ENCODE measurements around the gene LSM4. TPM values are rescaled to one million over a fixed set of nuclear protein-coding genes. Genes with fewer than 3 reads are reported as not detected.
A peak's percentile ranks its signal among the peaks of the same experiment; 100 is the strongest.

The LSM4 gene
- total and polyA plus RNA-seq, 2 of the 13 experiments (the other 11 are each of a cell fraction or from before 2014, with no cell fraction given): 65.8 to 166 TPM

DNA sequence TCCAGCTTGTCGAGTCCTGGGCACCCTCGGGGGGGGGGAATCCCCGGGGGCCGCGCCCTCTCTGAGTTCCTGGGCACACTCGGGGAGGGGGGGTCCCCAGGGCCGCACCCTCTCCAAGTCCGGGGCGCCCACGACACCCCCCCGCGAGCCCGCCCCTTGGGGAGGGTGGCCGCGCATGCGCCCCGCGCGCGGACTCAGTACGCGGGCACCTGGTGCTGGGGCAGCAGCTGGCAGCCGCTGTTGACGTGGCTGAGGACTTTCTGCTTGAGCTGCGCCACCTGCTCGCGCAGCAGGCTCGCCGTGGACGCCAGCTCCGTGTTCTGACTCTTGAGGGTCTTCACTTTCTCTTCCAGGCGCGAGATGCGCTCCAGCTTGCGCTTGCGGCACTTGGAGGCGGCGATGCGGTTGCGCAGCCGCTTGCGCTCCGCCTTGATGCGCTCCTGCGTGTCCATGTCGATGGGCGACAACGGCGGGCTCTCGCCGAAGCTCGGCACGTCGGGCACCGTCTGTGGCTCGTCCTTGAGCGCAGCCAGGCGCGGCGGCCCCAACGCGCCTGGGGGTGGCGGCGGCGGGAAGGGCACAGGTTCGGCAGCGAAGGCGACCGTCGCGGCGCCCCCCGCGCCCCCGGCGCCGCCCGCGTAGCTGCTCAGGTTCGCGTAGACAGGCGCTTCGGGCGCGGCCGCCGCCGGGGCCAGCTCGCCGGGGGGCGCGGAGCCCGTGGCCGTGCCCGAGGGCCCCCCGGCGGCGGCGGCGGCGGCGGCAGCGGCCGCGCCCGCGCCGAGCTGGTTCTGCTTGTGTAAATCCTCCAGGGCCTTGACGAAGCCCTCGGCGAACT, 42.4 kb downstream of the LSM4 start (continued):
- TF ChIP-seq GATAD1 (CRISPR knock-in tag; IDR thresholded peaks at IDR 0.05): no peak
- TF ChIP-seq, protein P1, sequence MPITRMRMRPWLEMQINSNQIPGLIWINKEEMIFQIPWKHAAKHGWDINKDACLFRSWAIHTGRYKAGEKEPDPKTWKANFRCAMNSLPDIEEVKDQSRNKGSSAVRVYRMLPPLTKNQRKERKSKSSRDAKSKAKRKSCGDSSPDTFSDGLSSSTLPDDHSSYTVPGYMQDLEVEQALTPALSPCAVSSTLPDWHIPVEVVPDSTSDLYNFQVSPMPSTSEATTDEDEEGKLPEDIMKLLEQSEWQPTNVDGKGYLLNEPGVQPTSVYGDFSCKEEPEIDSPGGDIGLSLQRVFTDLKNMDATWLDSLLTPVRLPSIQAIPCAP (CRISPR knock-in tag; IDR thresholded peaks at IDR 0.05; ENCODE audit: low read depth): no peak
- TF ChIP-seq, protein P2, sequence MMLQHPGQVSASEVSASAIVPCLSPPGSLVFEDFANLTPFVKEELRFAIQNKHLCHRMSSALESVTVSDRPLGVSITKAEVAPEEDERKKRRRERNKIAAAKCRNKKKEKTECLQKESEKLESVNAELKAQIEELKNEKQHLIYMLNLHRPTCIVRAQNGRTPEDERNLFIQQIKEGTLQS (CRISPR knock-in tag; IDR thresholded peaks at IDR 0.05): peak; percentile 28; the same call in 1 of the 2 replicates
- TF ChIP-seq, protein P3, sequence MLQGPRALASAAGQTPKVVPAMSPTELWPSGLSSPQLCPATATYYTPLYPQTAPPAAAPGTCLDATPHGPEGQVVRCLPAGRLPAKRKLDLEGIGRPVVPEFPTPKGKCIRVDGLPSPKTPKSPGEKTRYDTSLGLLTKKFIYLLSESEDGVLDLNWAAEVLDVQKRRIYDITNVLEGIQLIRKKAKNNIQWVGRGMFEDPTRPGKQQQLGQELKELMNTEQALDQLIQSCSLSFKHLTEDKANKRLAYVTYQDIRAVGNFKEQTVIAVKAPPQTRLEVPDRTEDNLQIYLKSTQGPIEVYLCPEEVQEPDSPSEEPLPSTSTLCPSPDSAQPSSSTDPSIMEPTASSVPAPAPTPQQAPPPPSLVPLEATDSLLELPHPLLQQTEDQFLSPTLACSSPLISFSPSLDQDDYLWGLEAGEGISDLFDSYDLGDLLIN (CRISPR knock-in tag; IDR thresholded peaks at IDR 0.05; ENCODE audit: borderline replicate concordance): no peak
- peak; percentile 67 for TF ChIP-seq ZNF816 (CRISPR knock-in tag; IDR thresholded peaks at IDR 0.05; ENCODE audit: borderline replicate concordance)
- TF ChIP-seq, protein P4, sequence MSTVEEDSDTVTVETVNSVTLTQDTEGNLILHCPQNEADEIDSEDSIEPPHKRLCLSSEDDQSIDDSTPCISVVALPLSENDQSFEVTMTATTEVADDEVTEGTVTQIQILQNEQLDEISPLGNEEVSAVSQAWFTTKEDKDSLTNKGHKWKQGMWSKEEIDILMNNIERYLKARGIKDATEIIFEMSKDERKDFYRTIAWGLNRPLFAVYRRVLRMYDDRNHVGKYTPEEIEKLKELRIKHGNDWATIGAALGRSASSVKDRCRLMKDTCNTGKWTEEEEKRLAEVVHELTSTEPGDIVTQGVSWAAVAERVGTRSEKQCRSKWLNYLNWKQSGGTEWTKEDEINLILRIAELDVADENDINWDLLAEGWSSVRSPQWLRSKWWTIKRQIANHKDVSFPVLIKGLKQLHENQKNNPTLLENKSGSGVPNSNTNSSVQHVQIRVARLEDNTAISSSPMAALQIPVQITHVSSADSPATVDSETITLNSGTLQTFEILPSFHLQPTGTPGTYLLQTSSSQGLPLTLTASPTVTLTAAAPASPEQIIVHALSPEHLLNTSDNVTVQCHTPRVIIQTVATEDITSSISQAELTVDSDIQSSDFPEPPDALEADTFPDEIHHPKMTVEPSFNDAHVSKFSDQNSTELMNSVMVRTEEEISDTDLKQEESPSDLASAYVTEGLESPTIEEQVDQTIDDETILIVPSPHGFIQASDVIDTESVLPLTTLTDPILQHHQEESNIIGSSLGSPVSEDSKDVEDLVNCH (CRISPR knock-in tag; IDR thresholded peaks at IDR 0.05): no peak
- TF ChIP-seq ETV5 (CRISPR knock-in tag; IDR thresholded peaks at IDR 0.05; ENCODE audit: borderline replicate concordance): peak; percentile 38
- TF ChIP-seq ZNF737 (CRISPR knock-in tag; IDR thresholded peaks at IDR 0.05; ENCODE audit: borderline replicate concordance): no peak
- TF ChIP-seq ZNF652 (CRISPR knock-in tag; IDR thresholded peaks at IDR 0.05; ENCODE audit: borderline replicate concordance, low read depth): no peak
- TF ChIP-seq, protein P5, sequence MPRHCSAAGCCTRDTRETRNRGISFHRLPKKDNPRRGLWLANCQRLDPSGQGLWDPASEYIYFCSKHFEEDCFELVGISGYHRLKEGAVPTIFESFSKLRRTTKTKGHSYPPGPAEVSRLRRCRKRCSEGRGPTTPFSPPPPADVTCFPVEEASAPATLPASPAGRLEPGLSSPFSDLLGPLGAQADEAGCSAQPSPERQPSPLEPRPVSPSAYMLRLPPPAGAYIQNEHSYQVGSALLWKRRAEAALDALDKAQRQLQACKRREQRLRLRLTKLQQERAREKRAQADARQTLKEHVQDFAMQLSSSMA (CRISPR knock-in tag; IDR thresholded peaks at IDR 0.05): no peak
- TF ChIP-seq RNF2 (conservative IDR thresholded peaks at IDR 0.05; ENCODE audit: low read depth): no peak
- no peak for TF ChIP-seq TMF1 (CRISPR knock-in tag; IDR thresholded peaks at IDR 0.05; ENCODE audit: low read depth)
- TF ChIP-seq, protein P6, sequence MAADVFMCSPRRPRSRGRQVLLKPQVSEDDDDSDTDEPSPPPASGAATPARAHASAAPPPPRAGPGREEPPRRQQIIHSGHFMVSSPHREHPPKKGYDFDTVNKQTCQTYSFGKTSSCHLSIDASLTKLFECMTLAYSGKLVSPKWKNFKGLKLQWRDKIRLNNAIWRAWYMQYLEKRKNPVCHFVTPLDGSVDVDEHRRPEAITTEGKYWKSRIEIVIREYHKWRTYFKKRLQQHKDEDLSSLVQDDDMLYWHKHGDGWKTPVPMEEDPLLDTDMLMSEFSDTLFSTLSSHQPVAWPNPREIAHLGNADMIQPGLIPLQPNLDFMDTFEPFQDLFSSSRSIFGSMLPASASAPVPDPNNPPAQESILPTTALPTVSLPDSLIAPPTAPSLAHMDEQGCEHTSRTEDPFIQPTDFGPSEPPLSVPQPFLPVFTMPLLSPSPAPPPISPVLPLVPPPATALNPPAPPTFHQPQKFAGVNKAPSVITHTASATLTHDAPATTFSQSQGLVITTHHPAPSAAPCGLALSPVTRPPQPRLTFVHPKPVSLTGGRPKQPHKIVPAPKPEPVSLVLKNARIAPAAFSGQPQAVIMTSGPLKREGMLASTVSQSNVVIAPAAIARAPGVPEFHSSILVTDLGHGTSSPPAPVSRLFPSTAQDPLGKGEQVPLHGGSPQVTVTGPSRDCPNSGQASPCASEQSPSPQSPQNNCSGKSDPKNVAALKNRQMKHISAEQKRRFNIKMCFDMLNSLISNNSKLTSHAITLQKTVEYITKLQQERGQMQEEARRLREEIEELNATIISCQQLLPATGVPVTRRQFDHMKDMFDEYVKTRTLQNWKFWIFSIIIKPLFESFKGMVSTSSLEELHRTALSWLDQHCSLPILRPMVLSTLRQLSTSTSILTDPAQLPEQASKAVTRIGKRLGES (CRISPR knock-in tag; IDR thresholded peaks at IDR 0.05; ENCODE audit: borderline replicate concordance): 0 out of 2 replicates have a peak, but pooled peaks have one; percentile 27
- no peak for TF ChIP-seq ZNF569 (CRISPR knock-in tag; IDR thresholded peaks at IDR 0.05; ENCODE audit: borderline replicate concordance)
- 0 out of 2 replicates have a peak, but pooled peaks have one; percentile 45 for TF ChIP-seq PAX8 (CRISPR knock-in tag; IDR thresholded peaks at IDR 0.05; ENCODE audit: borderline replicate concordance)
- no peak for TF ChIP-seq FOXK2 (IDR thresholded peaks at IDR 0.05)
- TF ChIP-seq ADNP (CRISPR knock-in tag; IDR thresholded peaks at IDR 0.05): no peak
- TF ChIP-seq, protein P7, sequence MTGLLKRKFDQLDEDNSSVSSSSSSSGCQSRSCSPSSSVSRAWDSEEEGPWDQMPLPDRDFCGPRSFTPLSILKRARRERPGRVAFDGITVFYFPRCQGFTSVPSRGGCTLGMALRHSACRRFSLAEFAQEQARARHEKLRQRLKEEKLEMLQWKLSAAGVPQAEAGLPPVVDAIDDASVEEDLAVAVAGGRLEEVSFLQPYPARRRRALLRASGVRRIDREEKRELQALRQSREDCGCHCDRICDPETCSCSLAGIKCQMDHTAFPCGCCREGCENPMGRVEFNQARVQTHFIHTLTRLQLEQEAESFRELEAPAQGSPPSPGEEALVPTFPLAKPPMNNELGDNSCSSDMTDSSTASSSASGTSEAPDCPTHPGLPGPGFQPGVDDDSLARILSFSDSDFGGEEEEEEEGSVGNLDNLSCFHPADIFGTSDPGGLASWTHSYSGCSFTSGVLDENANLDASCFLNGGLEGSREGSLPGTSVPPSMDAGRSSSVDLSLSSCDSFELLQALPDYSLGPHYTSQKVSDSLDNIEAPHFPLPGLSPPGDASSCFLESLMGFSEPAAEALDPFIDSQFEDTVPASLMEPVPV (CRISPR knock-in tag; IDR thresholded peaks at IDR 0.05): no peak; the same call in 1 of the 2 replicates
